ENCODE data around the gene LRFN2.
A peak's percentile ranks its signal among the peaks of the same experiment; 100 is the strongest.

- TF ChIP-seq POLR2A (IDR thresholded peaks at IDR 0.05): no peak
- TF ChIP-seq, protein P1, sequence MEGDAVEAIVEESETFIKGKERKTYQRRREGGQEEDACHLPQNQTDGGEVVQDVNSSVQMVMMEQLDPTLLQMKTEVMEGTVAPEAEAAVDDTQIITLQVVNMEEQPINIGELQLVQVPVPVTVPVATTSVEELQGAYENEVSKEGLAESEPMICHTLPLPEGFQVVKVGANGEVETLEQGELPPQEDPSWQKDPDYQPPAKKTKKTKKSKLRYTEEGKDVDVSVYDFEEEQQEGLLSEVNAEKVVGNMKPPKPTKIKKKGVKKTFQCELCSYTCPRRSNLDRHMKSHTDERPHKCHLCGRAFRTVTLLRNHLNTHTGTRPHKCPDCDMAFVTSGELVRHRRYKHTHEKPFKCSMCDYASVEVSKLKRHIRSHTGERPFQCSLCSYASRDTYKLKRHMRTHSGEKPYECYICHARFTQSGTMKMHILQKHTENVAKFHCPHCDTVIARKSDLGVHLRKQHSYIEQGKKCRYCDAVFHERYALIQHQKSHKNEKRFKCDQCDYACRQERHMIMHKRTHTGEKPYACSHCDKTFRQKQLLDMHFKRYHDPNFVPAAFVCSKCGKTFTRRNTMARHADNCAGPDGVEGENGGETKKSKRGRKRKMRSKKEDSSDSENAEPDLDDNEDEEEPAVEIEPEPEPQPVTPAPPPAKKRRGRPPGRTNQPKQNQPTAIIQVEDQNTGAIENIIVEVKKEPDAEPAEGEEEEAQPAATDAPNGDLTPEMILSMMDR (IDR thresholded peaks at IDR 0.05): peak in 1 of 6 experiments; percentile 22
Observed at GRCh38 chr6:40419377-40419776, 167.8 kb downstream of the LRFN2 start.
